ENCODE data around the gene RELN.

DNA sequence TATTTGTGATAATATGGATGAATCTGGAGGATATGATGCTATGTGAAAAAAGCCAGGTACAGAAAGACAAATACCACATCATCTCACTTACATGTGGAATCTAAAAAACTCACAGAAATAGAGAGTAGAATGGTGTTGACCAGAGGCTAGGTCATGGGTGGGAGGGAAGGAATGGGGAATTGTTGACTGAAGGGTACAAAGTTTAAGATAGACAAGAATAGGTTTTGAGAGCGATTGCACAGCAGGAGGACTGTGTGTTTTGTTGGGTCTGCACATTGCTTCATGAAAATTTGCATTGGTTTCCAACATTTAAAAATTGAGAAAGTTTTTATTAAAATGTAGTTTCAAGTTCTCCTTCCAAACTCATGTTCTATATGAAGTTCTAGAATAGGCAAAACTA is 551.8 kb downstream of the RELN start:
- TF ChIP-seq, protein P1, sequence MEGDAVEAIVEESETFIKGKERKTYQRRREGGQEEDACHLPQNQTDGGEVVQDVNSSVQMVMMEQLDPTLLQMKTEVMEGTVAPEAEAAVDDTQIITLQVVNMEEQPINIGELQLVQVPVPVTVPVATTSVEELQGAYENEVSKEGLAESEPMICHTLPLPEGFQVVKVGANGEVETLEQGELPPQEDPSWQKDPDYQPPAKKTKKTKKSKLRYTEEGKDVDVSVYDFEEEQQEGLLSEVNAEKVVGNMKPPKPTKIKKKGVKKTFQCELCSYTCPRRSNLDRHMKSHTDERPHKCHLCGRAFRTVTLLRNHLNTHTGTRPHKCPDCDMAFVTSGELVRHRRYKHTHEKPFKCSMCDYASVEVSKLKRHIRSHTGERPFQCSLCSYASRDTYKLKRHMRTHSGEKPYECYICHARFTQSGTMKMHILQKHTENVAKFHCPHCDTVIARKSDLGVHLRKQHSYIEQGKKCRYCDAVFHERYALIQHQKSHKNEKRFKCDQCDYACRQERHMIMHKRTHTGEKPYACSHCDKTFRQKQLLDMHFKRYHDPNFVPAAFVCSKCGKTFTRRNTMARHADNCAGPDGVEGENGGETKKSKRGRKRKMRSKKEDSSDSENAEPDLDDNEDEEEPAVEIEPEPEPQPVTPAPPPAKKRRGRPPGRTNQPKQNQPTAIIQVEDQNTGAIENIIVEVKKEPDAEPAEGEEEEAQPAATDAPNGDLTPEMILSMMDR (IDR thresholded peaks at IDR 0.05): no peak
- no peak for TF ChIP-seq POLR2A (IDR thresholded peaks at IDR 0.05)

Data from heart left ventricle (tissue), 13 donors.